Spleen (tissue), 7 donors: ENCODE results near the gene S100A8.

Experiments used
- CTCF ChIP-seq, 11 experiments: fragments of 200-600 bp in 7 of 11; fragments of 450-650 bp in 4 of 11; sonication (generic) in 4 of 11; IDR thresholded peaks in 8 of 11; conservative IDR thresholded peaks in 3 of 11; 1 replicate in 7 of 11; 2 replicates in 4 of 11; pipeline versions ENCODE4 v1.4.0 to v1.8.0; 2016 to 2021; ENCODE audit warnings: antibody characterized with exemption in 11 of 11, inconsistent platforms in 4 of 11, mild to moderate bottlenecking in 1 of 11
- POLR2A ChIP-seq, 3 donors: fragments of 450-650 bp; IDR thresholded peaks; one replicate each; pipeline ENCODE4 v1.5.1; 2017; ENCODE audit warnings: antibody characterized with exemption in 3 of 3, mild to moderate bottlenecking in 1 of 3
- donor health status: DM: no; HTN: no; CAD: no; lungs with moderate emphysema.
- donor health status: DM: no; HTN: no; CAD: no.
- donor health status: DM: no; HTN: no; CAD: no.

DNA sequence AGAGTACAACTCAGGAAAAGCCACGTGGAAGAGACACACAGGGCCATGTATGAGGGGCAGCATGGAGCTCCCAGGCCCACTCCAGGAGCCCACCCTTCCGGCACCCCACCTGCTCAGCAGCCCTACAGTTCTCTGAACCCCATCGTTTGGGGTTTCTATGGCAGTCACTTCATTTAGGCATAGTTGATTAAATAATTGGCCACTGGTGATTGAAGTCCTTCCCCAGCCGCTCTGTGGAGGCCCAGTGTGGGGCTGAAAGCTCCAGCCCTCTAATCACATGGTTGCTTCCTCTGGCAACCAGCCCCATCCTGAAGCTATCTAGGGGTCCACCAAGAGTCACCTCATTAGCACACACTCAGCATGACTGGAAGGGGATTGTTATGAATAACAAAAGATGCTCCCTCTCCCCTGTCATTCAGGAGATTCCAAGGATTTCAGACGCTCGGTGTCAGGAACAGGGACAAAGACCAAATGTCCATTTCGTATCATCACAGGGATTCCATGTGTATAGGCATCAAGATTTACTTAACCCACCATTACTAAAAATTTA, 13.3 kb upstream of the S100A8 start:
- TF ChIP-seq POLR2A (IDR thresholded peaks at IDR 0.05) = no peak
- TF ChIP-seq CTCF (IDR thresholded peaks at IDR 0.05 in 8 of 11, conservative IDR thresholded peaks at IDR 0.05 in 3 of 11) = no peak
